Inflammatory macrophage treated with lipopolysaccharide for 4 hours (primary cell): ENCODE results near the gene CDH23.

Source experiments
- DNase-seq: peaks from one replicate; pipeline ENCODE4 v3.0.0-alpha.2; 2020

CDH23 gene

GRCh38 chr10:71814922-71815411 lies 418.2 kb downstream of the CDH23 start:
- DNase-seq, result no peak

GRCh38 chr10:71815515-71816130 lies 418.9 kb downstream of the CDH23 start:
- no peak for DNase-seq

GRCh38 chr10:71816421-71816851 lies 419.7 kb downstream of the CDH23 start:
- no peak for DNase-seq

GRCh38 chr10:71816936-71817618 lies 420.4 kb downstream of the CDH23 start:
- DNase-seq, result no peak

- peak; percentile 91 for DNase-seq
Measured at GRCh38 chr10:71817831-71818655, 421.3 kb downstream of the CDH23 start.

- no peak for DNase-seq
Measured at GRCh38 chr10:71818674-71819260, 422.0 kb downstream of the CDH23 start.

GRCh38 chr10:71819441-71819861 lies 422.7 kb downstream of the CDH23 start:
- no peak for DNase-seq

GRCh38 chr10:71819985-71820384 lies 423.3 kb downstream of the CDH23 start:
- DNase-seq, result no peak

- DNase-seq, result no peak
Measured at GRCh38 chr10:71820966-71821365, 424.2 kb downstream of the CDH23 start.

- DNase-seq, result no peak
Measured at GRCh38 chr10:71821909-71822763, 425.4 kb downstream of the CDH23 start.

GRCh38 chr10:71823356-71823755 lies 426.6 kb downstream of the CDH23 start:
- DNase-seq, result no peak

- DNase-seq, result no peak
Measured at GRCh38 chr10:71824333-71824732, 427.6 kb downstream of the CDH23 start.

- no peak for DNase-seq
Measured at GRCh38 chr10:71825217-71825616, 428.5 kb downstream of the CDH23 start.

- no peak for DNase-seq
Measured at GRCh38 chr10:71827852-71828251, 431.1 kb downstream of the CDH23 start.

GRCh38 chr10:71828702-71829101 lies 432.0 kb downstream of the CDH23 start:
- DNase-seq, result no peak

GRCh38 chr10:71829171-71829570 lies 432.5 kb downstream of the CDH23 start:
- DNase-seq, result peak; percentile 99

- peak; percentile 49 for DNase-seq
Measured at GRCh38 chr10:71829896-71830295, 433.2 kb downstream of the CDH23 start.

- DNase-seq, result no peak
Measured at GRCh38 chr10:71830726-71831125, 434.0 kb downstream of the CDH23 start.

GRCh38 chr10:71831646-71832552 lies 435.2 kb downstream of the CDH23 start:
- peak; percentile 67 for DNase-seq

- peak; percentile 89 for DNase-seq
Measured at GRCh38 chr10:71832967-71833366, 436.2 kb downstream of the CDH23 start.
